AG09319 (cell line): Measurements from ENCODE around the gene BARHL1.

Experiments
- DNase-seq: peaks from one replicate; pipeline ENCODE4 v3.0.0-alpha.2; 2010; ENCODE audit warnings: low read depth; ENCODE audit errors: extremely low read depth
- TF ChIP-seq, protein P1 (sequence below): IDR thresholded peaks from 2 replicates; pipeline ENCODE4 v1.5.1; 2011; ENCODE audit warnings: low read depth, mild to moderate bottlenecking, inconsistent platforms, low read length, moderate library complexity

Gene BARHL1

DNA sequence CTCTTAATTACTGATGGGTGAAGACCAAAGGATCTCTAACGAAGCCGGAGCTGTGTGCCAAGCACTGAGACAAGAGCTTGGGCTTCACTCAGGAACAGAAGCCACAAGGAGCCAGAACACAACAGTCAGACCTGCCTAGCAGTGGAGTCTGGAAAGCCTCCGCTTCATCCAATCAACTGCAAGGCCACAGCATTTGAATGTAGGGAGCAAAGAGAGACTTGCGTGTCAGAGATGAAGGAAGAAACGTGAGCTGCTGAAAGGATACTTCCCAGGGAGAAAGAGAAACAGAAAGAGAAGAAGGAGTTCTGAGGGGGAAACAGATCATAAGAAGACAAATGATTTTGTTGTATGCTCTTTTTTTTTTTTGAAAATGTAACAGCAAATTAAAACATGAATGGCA, 43.9 kb downstream of the BARHL1 start:
- TF ChIP-seq, protein P1, sequence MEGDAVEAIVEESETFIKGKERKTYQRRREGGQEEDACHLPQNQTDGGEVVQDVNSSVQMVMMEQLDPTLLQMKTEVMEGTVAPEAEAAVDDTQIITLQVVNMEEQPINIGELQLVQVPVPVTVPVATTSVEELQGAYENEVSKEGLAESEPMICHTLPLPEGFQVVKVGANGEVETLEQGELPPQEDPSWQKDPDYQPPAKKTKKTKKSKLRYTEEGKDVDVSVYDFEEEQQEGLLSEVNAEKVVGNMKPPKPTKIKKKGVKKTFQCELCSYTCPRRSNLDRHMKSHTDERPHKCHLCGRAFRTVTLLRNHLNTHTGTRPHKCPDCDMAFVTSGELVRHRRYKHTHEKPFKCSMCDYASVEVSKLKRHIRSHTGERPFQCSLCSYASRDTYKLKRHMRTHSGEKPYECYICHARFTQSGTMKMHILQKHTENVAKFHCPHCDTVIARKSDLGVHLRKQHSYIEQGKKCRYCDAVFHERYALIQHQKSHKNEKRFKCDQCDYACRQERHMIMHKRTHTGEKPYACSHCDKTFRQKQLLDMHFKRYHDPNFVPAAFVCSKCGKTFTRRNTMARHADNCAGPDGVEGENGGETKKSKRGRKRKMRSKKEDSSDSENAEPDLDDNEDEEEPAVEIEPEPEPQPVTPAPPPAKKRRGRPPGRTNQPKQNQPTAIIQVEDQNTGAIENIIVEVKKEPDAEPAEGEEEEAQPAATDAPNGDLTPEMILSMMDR = no peak
- no peak for DNase-seq

DNA sequence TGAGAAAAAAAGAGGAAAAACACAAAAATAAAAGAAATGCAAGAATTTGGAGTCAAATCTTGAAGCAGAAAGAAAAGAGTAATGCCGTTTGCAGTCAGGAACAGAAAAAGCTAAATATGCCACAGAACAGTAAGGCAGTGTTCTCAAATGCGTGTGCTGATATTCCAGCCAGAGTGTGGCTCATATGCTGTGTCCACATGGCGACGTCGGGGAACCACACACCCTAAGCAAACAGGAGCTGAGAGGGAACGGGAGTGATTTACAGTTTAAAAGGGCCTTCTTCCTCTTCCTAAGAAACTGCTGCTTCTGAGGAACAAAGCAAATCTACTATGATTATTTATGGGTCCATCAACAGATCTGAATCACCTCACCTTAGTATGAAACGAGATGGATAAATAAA, 44.7 kb downstream of the BARHL1 start:
- TF ChIP-seq, protein P1 = no peak
- no peak for DNase-seq

DNA sequence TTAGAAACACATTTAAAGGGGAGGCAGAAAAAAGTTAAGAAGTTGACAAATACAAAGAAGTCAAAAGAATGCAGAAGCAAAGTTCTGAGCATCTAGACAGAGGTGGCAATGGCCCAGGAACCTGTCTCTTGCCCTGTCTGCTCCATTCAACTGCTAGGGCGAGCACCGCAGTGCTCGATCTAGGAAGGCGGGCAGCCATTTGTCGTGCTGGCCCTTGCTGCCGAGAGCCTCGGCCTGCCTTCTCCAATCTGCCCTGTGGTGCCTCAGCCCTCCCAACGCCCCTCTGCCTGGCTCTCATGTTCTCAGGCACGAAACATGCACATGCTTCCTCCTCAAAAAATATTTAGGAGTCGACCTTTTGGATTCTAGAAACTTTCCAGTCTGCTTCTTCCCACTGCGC, 45.2 kb downstream of the BARHL1 start:
- no peak for DNase-seq
- TF ChIP-seq, protein P1 = no peak

DNA sequence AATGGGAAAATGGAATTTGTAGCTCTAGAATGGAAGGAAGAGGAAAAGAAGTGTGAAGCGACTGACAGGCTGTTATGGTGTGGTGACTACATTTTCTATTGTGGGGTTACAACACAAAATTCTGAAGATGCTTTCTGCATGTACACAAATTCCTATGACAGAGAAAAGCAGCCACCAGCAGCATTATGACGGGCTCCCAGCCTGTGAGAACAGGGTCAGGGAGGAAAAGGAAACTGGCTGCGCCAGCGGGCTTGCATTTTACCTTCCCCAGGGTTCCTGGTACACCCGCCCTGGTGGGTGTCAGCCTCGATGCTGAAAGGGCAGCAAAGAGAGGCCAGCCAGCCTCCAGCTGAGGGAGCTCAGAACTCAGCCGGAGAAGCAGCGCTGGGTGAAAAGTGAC, 46.3 kb downstream of the BARHL1 start:
- TF ChIP-seq, protein P1 = no peak
- DNase-seq = no peak

DNA sequence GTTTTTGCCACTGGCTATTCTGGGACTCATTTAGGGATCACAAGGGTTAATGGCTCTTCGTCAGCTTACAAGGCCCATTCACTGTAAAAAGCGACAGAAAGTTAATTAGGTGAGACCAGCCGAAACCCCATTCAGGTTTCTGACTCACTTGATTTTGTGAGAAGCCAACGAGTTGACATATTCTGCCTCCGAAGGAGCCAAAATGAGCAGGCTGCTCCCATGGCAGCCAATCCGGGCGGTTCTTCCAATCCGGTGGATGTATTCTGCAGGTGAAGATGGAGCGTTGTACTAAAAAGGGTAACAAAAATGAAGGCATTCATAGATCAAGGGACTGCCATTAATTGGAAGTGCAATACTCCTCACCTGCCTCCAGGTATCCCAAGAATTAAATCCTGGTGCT, 47.7 kb downstream of the BARHL1 start:
- TF ChIP-seq, protein P1 = no peak

DNA sequence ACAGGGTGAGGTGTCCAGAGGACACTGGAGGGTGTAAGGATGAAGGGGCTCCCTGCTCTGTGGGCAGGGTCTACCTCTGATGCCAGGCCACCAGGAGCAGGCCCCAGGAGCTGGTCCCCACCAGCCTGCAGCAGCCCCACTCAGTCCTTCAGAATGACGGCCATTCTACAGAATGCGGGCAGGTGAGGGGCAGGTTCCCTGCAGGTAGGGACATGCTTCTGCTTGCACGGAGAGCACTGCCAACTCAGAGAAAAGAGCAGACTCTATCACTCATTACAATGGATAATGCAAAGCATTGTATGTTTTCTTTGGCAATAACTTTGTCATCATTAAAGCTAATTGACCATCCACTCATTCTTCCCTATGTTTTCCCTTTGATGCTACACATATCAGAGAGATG, 48.4 kb downstream of the BARHL1 start:
- TF ChIP-seq, protein P1 = no peak
- no peak for DNase-seq

More for the DNA sequence above, 47.7 kb downstream of the BARHL1 start:
- no peak for DNase-seq

DNA sequence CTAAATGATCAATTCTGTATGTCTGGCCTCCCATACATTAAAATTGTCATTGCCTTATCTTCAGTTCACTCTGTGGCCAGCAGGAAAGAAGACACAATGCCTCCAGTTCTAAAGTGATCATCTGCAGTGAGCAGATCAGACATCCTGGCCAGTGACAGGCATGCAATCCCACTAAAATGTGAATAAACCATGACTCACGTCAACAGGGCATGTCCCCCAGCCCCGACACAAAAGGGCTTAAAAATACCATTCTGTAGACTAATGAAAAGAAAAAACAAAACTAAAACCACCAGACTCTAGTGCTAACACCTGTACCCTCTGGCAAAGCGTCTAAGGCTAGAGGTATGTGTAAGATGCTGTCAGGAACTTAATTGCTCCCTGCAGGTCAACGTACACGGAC, 48.9 kb downstream of the BARHL1 start:
- no peak for DNase-seq
- TF ChIP-seq, protein P1 = no peak
